HG03039 (cell line): Measurements from ENCODE around the gene TCTN2.

Experiments used
- ATAC-seq: cut with Tn5 transposase; IDR thresholded peaks from one replicate; pipeline ENCODE4 v1.9.1; 2021; ENCODE audit warnings: mild to moderate bottlenecking, moderate library complexity; ENCODE audit not compliant: unreplicated experiment

The TCTN2 gene

DNA sequence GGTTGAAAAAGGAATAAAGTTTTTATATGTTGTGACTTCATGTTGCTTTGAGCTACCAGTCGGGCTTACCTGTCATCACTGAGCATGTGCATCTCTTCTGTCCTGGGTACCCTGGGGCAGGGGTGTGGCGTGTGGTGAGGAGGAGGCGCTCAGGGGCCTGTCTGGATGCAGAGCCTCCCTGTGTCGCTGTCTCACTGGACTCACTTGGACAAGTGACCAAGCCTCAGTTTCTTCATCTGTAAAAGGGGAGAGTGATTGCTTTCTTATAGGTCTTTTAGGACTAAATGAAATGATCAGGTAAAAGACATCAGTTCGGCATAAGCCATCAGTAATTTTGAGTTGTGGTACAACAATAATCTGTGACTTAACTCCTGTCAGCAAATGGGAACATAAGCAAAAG is 63.4 kb downstream of the TCTN2 start:
- ATAC-seq, result no peak

DNA sequence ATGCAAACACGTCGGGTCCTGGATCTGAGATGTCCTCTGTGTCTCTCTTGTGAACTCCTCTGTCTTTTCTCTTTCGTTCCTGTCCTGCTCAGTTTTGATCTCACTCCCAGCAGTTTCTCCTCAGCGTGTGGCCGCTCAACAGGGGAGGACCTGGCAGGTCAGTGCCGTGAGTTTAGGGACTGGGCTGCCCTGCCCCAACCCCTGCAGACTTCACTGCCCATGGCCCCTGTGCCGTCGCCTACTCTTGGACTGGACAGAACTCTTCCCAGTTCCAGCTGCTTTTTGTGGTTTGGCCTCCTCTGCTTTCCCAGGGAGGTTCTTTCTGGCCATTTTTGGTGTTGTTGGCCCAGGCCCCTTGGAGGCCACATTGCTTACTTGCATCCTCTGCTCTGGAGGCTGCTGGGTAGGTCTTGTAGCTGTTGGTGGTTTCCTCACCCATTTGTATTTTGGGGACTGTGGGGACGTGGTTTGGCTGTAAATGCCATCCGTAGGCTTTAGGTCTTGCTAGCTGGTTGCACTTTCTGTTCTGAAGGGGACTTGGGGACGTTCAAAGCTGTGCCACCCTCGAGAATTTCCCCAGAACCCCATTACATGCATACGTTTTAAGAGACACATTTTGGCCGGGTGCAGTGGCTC is 71.1 kb downstream of the TCTN2 start:
- ATAC-seq, result no peak

GRCh38 chr12:123743002-123743401 is 72.1 kb downstream of the TCTN2 start:
- ATAC-seq, result no peak

GRCh38 chr12:123744836-123745235 is 73.9 kb downstream of the TCTN2 start:
- ATAC-seq, result no peak

GRCh38 chr12:123747309-123747708 is 76.4 kb downstream of the TCTN2 start:
- no peak for ATAC-seq

GRCh38 chr12:123748161-123748560 is 77.2 kb downstream of the TCTN2 start:
- ATAC-seq, result no peak

DNA sequence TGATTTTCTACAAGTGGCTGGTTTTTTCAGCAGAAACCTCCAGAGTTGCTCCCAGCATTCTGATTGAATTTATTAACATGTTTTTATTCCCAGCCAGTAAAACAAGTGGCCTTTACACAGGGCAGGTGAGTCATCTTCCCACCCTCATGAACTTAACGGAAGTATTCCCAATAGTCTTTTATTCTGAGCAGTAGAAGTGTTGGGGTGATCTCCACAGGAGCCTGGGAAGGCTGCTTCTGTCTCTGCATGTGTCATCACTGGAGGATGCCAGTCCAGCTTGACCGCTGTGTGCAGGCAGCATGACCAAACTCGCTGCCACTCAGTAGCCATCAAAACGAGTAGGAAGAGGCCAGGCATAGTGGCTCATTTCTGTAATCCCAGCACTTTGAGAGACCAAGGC is 77.7 kb downstream of the TCTN2 start:
- no peak for ATAC-seq

GRCh38 chr12:123749355-123749754 is 78.4 kb downstream of the TCTN2 start:
- ATAC-seq, result no peak

DNA sequence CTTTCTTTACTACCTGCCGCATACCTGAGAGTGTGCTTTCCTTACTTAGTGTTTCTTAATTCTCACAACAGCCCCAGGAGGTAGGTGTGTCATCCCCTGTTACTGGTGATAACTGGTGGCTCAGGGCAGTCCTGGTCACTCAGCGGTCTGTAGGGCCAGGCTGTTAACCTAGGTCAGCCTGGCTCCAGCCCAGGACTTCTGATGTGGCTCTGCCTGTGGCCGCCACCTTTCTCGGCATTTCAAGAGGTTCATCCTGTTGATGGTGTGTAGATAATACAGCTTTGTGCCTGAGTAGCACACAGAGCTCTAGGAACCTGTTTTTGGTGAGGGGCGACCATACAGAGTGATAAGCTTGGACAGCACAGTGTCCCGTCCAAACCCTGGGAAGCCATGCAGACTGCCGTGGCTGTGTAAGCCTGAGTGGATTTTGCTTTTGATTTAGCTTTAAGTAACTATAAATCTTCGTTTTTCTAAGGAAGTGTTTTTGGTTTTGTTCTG is 79.3 kb downstream of the TCTN2 start:
- no peak for ATAC-seq

DNA sequence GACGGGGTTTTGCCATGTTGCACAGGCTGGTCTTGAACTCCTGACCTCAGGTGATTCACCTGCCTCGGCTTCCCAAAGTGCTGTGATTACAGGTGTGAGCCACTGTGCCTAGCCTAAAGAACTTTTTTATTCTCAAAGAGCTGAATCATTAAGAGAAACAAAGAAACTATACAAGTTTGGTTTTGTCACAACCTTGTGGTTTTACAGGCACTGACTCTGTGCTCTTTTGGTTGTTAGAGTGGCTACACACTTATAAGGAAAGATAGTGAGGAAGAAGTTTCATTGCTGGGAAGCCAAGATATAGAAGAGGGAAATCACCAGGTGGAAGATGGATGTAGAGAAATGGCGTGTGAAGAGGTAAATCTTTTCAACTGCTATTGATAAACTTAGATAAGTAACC is 81.1 kb downstream of the TCTN2 start:
- ATAC-seq, result no peak

DNA sequence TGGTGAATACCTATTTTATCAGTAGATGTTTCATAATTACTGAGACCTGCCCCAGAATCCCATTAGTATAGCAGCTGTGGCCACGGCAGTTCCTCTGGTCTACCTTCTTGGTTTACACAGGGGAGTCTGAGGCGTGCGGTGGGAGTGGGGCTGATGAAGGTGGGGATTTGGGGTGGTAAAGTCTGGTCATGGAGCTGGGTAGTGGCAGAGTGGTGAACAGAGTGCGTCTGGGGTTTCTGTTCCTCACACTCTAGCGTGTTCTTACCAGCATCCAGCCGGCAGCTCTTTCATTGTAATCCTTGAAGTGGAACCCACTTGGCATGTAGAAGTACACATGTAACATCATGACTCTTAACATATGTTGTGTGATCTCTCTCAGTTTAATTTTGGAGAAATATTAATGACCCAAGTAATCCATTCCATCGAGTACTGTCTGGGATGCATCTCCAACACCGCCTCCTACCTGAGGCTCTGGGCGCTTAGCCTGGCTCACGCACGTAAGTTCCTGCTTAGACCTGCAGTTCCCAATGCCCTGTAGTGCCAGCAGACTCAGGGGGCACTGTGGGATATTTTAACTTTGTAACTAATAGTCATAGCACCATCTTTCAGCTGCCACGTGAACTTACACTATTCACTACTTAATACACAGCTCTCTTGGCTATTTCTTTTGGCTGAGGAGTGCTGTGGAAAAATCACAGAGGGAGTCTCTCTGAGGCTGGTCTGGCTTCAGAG is 83.3 kb downstream of the TCTN2 start:
- no peak for ATAC-seq

DNA sequence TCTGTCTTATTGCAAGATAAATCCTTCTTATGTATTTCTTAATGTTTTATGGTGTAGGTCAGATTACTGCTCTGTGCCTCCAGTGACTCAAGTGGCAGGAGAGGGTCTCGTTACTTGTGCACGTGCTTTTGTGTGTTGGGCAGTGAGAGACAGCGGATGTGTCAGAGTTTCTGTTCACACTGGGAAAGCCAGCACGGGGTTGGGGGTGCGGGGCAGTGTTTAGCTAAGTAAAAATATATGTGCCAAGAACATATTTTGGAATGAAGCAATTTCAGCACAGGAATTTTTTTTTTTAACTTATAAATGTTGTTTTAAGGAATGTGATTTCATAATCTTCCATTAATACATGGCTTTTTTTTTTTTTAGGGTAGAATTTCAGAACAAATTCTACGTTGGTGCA is 86.6 kb downstream of the TCTN2 start:
- ATAC-seq, result no peak
